GM23248 (cell line): ENCODE measurements around the gene ZNRF1. TPM values are rescaled to one million over a fixed set of nuclear protein-coding genes. Genes with fewer than 3 reads are reported as not detected.
"Not testable (repeated sequence)": the region's sequence is repeated elsewhere in the genome, so short reads cannot be mapped to it uniquely, and the experiment has no call there.

Source experiments
- DNase-seq: peaks from one replicate; pipeline ENCODE4 v3.0.0-alpha.2; 2015
- H2AFZ ChIP-seq: fragments of 200-600 bp; sonication (generic); 2 replicates; pipeline ENCODE4 v1.6.1; 2016; ENCODE audit warnings: antibody characterized with exemption
- H3F3A ChIP-seq: fragments of 200-600 bp; sonication (generic); 2 replicates; pipeline ENCODE4 v1.6.1; 2016; ENCODE audit warnings: mild to moderate bottlenecking, antibody characterized with exemption, mixed run types; ENCODE audit not compliant: insufficient read depth
- H3K27ac ChIP-seq: fragments of 200-600 bp; sonication (generic); 2 replicates; pipeline ENCODE4 v1.5.1; 2016; ENCODE audit warnings: mild to moderate bottlenecking
- H3K27me3 ChIP-seq: fragments of 200-600 bp; sonication (generic); replicated peaks from 2 replicates; pipeline ENCODE4 v1.6.1; 2016; ENCODE audit warnings: mild to moderate bottlenecking; ENCODE audit not compliant: insufficient read depth
- H3K36me3 ChIP-seq: fragments of 200-600 bp; sonication (generic); 2 replicates; pipeline ENCODE4 v1.6.1; 2016; ENCODE audit warnings: low read depth, mild to moderate bottlenecking
- H3K4me1 ChIP-seq: fragments of 200-600 bp; sonication (generic); 2 replicates; pipeline ENCODE4 v1.6.1; 2016; ENCODE audit warnings: mild to moderate bottlenecking; ENCODE audit not compliant: insufficient read depth
- H3K4me2 ChIP-seq: fragments of 200-600 bp; sonication (generic); one replicate; pipeline ENCODE4 v1.6.1; 2016; ENCODE audit warnings: mild to moderate bottlenecking; ENCODE audit not compliant: unreplicated experiment
- H3K4me3 ChIP-seq: fragments of 200-600 bp; sonication (generic); 2 replicates; pipeline ENCODE4 v1.5.1; 2016; ENCODE audit warnings: mild to moderate bottlenecking
- H3K79me2 ChIP-seq: fragments of 200-600 bp; sonication (generic); 2 replicates; pipeline ENCODE4 v1.6.1; 2016; ENCODE audit warnings: mild to moderate bottlenecking; ENCODE audit not compliant: insufficient read depth
- H3K9ac ChIP-seq: fragments of 200-600 bp; sonication (generic); 2 replicates; pipeline ENCODE4 v1.6.1; 2016; ENCODE audit warnings: mild to moderate bottlenecking
- H3K9me2 ChIP-seq: fragments of 200-600 bp; sonication (generic); 2 replicates; pipeline ENCODE4 v1.6.1; 2016; ENCODE audit warnings: mixed run types, mild to moderate bottlenecking, moderate library complexity; ENCODE audit not compliant: insufficient read depth
- H3K9me3 ChIP-seq: fragments of 200-600 bp; sonication (generic); one replicate; pipeline ENCODE4 v1.6.1; 2017; ENCODE audit warnings: low read depth
- H4K20me1 ChIP-seq: fragments of 200-600 bp; sonication (generic); 2 replicates; pipeline ENCODE4 v1.6.0; 2016; ENCODE audit not compliant: insufficient read depth
- EZH2 ChIP-seq: fragments of 200-600 bp; sonication (generic); IDR thresholded peaks from 2 replicates; pipeline ENCODE4 v1.6.1; 2018; ENCODE audit warnings: antibody characterized with exemption, mild to moderate bottlenecking; ENCODE audit not compliant: insufficient read depth, poor library complexity, severe bottlenecking
- EZH2phosphoT487 ChIP-seq: fragments of 200-600 bp; sonication (generic); IDR thresholded peaks from 2 replicates; pipeline ENCODE4 v1.6.1; 2018; ENCODE audit warnings: antibody characterized with exemption, moderate library complexity, mild to moderate bottlenecking, low read depth; ENCODE audit not compliant: insufficient read depth
- WGBS, 2 experiments: methylation state at CpG; one replicate each; pipeline ENCODE4 v1.1.6; 2015 to 2017; ENCODE audit warnings: low lambda C conversion rate in 2 of 2, low coverage in 1 of 2; ENCODE audit errors: missing lambda C conversion rate in 2 of 2; 5-methylcytosine and 5-hydroxymethylcytosine counted together
- in situ Hi-C: fragments of 300-500 bp; cut with MboI; formaldehyde crosslinking; loops from 2 replicates; pipeline ENCODE4 v1.15.0; 2020
- polyA plus RNA-seq: library from polyadenylated mRNA; unstranded; fragments of >200 nt; fragmentation: Nextera tagmentation; extraction: Ambion mirVana; gene quantifications from 2 replicates; pipeline ENCODE4 v1.2.1, GENCODE V29; 2016
- total RNA-seq: library from RNA; depleted of rRNA; stranded (reverse); fragments of >200 nt; shearing (Covaris generic); gene quantifications from 2 replicates; pipeline ENCODE4 v1.2.3, GENCODE V29; 2014

ZNRF1 gene
- total and polyA plus RNA-seq, 2 experiments from 2014 or later = 7.1 to 17.2 TPM

- no peak overlapping the region for H3K9ac ChIP-seq
- no peaks in the 10 kb centered on the region for H3K9me3 ChIP-seq
- H3K4me2 ChIP-seq = no peak overlapping the region
- H2AFZ ChIP-seq = no peak overlapping the region
- H3F3A ChIP-seq = no peaks in the 10 kb centered on the region
- no peaks in the 10 kb centered on the region for H3K36me3 ChIP-seq
- H4K20me1 ChIP-seq = no peaks in the 10 kb centered on the region
- H3K4me1 ChIP-seq = no peaks in the 10 kb centered on the region
- no peak overlapping the region for H3K4me3 ChIP-seq
- TF ChIP-seq EZH2 (no peak), EZH2phosphoT487 (no peak)
- H3K9me2 ChIP-seq = no peaks in the 10 kb centered on the region
- 56 to 71% methylated on average over 4 of the region's 4 CpGs for WGBS, 2 experiments
- no peak overlapping the region for H3K27ac ChIP-seq
- H3K79me2 ChIP-seq = no peaks in the 10 kb centered on the region
- in situ Hi-C loops = no loop called here
- H3K27me3 ChIP-seq = no peaks in the 10 kb centered on the region
- no peak for DNase-seq
Measured at GRCh38 chr16:75120253-75120652, 121.4 kb downstream of the ZNRF1 start.

GRCh38 chr16:75121949-75122568 lies 123.2 kb downstream of the ZNRF1 start:
- H3K4me3 ChIP-seq = no peak overlapping the region
- H3K9ac ChIP-seq = no peak overlapping the region
- H3K27ac ChIP-seq = no peak overlapping the region
- no peaks in the 10 kb centered on the region for H3F3A ChIP-seq
- WGBS, 2 experiments = 75 to 87% methylated on average over 6 of the region's 6 CpGs
- H3K27me3 ChIP-seq = no peaks in the 10 kb centered on the region
- H3K79me2 ChIP-seq = no peaks in the 10 kb centered on the region
- H3K36me3 ChIP-seq = no peaks in the 10 kb centered on the region
- no peak overlapping the region for H3K4me2 ChIP-seq
- no peaks in the 10 kb centered on the region for H3K9me2 ChIP-seq
- in situ Hi-C loops = no loop called here
- TF ChIP-seq EZH2 = no peak
- no peak for TF ChIP-seq EZH2phosphoT487
- no peak overlapping the region for H2AFZ ChIP-seq
- H3K4me1 ChIP-seq = no peaks in the 10 kb centered on the region
- H4K20me1 ChIP-seq = no peaks in the 10 kb centered on the region
- no peak for DNase-seq
- H3K9me3 ChIP-seq = no peaks in the 10 kb centered on the region

GRCh38 chr16:75122609-75123008 lies 123.8 kb downstream of the ZNRF1 start:
- Histone ChIP-seq H3K9ac (no peak overlapping the region), H3F3A (no peaks in the 10 kb centered on the region), H3K4me1 (no peaks in the 10 kb centered on the region), H3K79me2 (no peaks in the 10 kb centered on the region), H3K9me3 (no peaks in the 10 kb centered on the region), H3K4me3 (no peak overlapping the region), H3K27me3 (no peaks in the 10 kb centered on the region), H3K36me3 (no peaks in the 10 kb centered on the region), H3K9me2 (no peaks in the 10 kb centered on the region), H4K20me1 (no peaks in the 10 kb centered on the region), H2AFZ (no peak overlapping the region), H3K4me2 (no peak overlapping the region), H3K27ac (no peak overlapping the region)
- DNase-seq = no peak
- TF ChIP-seq EZH2phosphoT487 = no peak
- no peak for TF ChIP-seq EZH2
- WGBS, 2 experiments = 63 to 66% methylated on average over 1 of the region's 1 CpG
- in situ Hi-C loops = no loop called here

GRCh38 chr16:75127713-75128415 lies 129.0 kb downstream of the ZNRF1 start:
- no peaks in the 10 kb centered on the region; the same call in 1 of the 2 replicates for H3K27me3 ChIP-seq
- no peaks in the 10 kb centered on the region for H4K20me1 ChIP-seq
- 36 to 39% methylated on average over 4 of the region's 4 CpGs for WGBS, 2 experiments
- H3K9me3 ChIP-seq = no peaks in the 10 kb centered on the region
- H3K79me2 ChIP-seq = no peaks in the 10 kb centered on the region
- no peak overlapping the region for H3K27ac ChIP-seq
- H3K4me3 ChIP-seq = no peak overlapping the region
- no peaks in the 10 kb centered on the region for H3K4me1 ChIP-seq
- no peak overlapping the region for H3K4me2 ChIP-seq
- in situ Hi-C loops = no loop called here
- H3F3A ChIP-seq = no peaks in the 10 kb centered on the region
- no peak for DNase-seq
- no peak overlapping the region for H3K9ac ChIP-seq
- no peak overlapping the region for H2AFZ ChIP-seq
- H3K9me2 ChIP-seq = no peaks in the 10 kb centered on the region
- no peak for TF ChIP-seq EZH2phosphoT487
- TF ChIP-seq EZH2 = no peak
- no peaks in the 10 kb centered on the region for H3K36me3 ChIP-seq

GRCh38 chr16:75129421-75130149 lies 130.8 kb downstream of the ZNRF1 start:
- WGBS, 2 experiments = 54 to 62% methylated on average over 5 of the region's 5 CpGs
- H4K20me1 ChIP-seq, H3F3A ChIP-seq, H2AFZ ChIP-seq, H3K9me3 ChIP-seq, H3K27ac ChIP-seq, H3K4me3 ChIP-seq, H3K4me1 ChIP-seq, H3K27me3 ChIP-seq, H3K9ac ChIP-seq, H3K4me2 ChIP-seq, H3K36me3 ChIP-seq, DNase-seq, H3K79me2 ChIP-seq, in situ Hi-C loops, H3K9me2 ChIP-seq: not testable (repeated sequence)
